ENCODE measurements around the gene PALD1.

- no peak for TF ChIP-seq CHD2 (IDR thresholded peaks at IDR 0.05; ENCODE audit: low read depth, low read length)
- no peak for TF ChIP-seq ZNF772 (CRISPR knock-in tag; IDR thresholded peaks at IDR 0.05)
- no peak for TF ChIP-seq ZC3H4 (CRISPR knock-in tag; IDR thresholded peaks at IDR 0.05; ENCODE audit: borderline replicate concordance)
- no peak for TF ChIP-seq CTCF (CRISPR knock-in tag; IDR thresholded peaks at IDR 0.05)
- TF ChIP-seq KLF16 (CRISPR knock-in tag; IDR thresholded peaks at IDR 0.05): no peak
- TF ChIP-seq MLX (CRISPR knock-in tag; IDR thresholded peaks at IDR 0.05): no peak
- no peak for TF ChIP-seq HES4 (CRISPR knock-in tag; IDR thresholded peaks at IDR 0.05; ENCODE audit: borderline replicate concordance)
- TF ChIP-seq, protein P1, sequence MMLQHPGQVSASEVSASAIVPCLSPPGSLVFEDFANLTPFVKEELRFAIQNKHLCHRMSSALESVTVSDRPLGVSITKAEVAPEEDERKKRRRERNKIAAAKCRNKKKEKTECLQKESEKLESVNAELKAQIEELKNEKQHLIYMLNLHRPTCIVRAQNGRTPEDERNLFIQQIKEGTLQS (CRISPR knock-in tag; IDR thresholded peaks at IDR 0.05): no peak
- no peak for TF ChIP-seq PPARG (CRISPR knock-in tag; conservative IDR thresholded peaks at IDR 0.05)
- no peak for TF ChIP-seq TCF7L2 (IDR thresholded peaks at IDR 0.05; ENCODE audit: low read depth, low read length)
- TF ChIP-seq SP1 (IDR thresholded peaks at IDR 0.05): no peak
- TF ChIP-seq SP1 (CRISPR knock-in tag; IDR thresholded peaks at IDR 0.05): no peak
- no peak for TF ChIP-seq RELA (CRISPR knock-in tag; IDR thresholded peaks at IDR 0.05)
Measured at GRCh38 chr10:70575874-70576802, 97.6 kb downstream of the PALD1 start.

All from HepG2 (cell line).